NB4 (cell line): ENCODE data around the gene PRAME.
"Not testable (repeated sequence)": the region's sequence is repeated elsewhere in the genome, so short reads cannot be mapped to it uniquely, and the experiment has no call there.

Experiments used
- CTCF ChIP-seq: IDR thresholded peaks from one replicate; pipeline ENCODE4 v1.5.1; 2012; ENCODE audit warnings: low read depth, low read length
- MYC ChIP-seq: IDR thresholded peaks from 2 replicates; pipeline ENCODE4 v1.6.1; 2011; ENCODE audit warnings: low read depth, low read length
- TF ChIP-seq, protein P1 (sequence below): IDR thresholded peaks from 2 replicates; pipeline ENCODE4 v1.6.1; 2011; ENCODE audit warnings: low read depth, low read length

DNA sequence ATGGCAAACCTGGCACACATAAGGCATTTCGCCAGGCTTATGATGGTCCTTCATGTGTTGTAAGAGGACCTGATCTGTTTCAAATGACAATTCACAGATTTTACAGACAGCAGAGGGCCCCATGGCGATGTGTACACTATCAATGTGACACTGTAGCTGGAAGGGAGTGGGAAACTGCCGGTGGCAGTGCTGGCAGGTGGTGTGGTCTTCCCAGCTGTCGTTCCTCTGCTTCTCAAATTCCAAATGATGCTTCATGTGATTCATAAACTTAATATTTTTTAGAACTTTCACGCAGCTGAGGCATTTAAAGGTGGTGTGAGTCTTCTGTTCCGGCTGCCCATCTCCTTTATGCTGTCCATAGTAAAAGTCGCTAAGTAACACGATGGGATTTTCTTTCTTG lies 44.6 kb downstream of the PRAME start:
- TF ChIP-seq, protein P1, sequence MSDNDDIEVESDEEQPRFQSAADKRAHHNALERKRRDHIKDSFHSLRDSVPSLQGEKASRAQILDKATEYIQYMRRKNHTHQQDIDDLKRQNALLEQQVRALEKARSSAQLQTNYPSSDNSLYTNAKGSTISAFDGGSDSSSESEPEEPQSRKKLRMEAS, result not testable (repeated sequence)
- not testable (repeated sequence) for TF ChIP-seq CTCF, MYC
